Small intestine (tissue), 7 donors: ENCODE measurements around the gene KRTAP10-10. TPM values are rescaled to one million over a fixed set of nuclear protein-coding genes. Genes with fewer than 3 reads are reported as not detected.
A peak's percentile ranks its signal among the peaks of the same experiment; 100 is the strongest.
"Not testable (repeated sequence)": the region's sequence is repeated elsewhere in the genome, so short reads cannot be mapped to it uniquely, and the experiment has no call there.

Experiments used
- DNase-seq, 2 donors: peaks; one replicate each; pipeline versions ENCODE4 v3.0.0 to v3.0.0-alpha.2; 2013
- FAIRE-seq: peaks from 2 replicates; lab custom pipeline; 2012; peaks lifted over from hg19 to GRCh38; lab: Jason Lieb, UNC
- H3K27ac ChIP-seq, 3 donors: one replicate each; pipeline ENCODE4 v1.5.1; 2013; ENCODE audit warnings: low read length in 2 of 3, mild to moderate bottlenecking in 2 of 3, control low read depth in 1 of 3, inconsistent platforms in 1 of 3, low read depth in 1 of 3, moderate library complexity in 1 of 3
- H3K27me3 ChIP-seq, 3 donors: one replicate each; pipeline ENCODE4 v1.6.1; 2013; ENCODE audit warnings: low read length in 3 of 3, inconsistent platforms in 1 of 3; ENCODE audit not compliant: control insufficient read depth in 3 of 3, insufficient read depth in 3 of 3
- H3K36me3 ChIP-seq, 3 donors: one replicate each; pipeline ENCODE4 v1.6.1; 2013; ENCODE audit warnings: low read length in 3 of 3, inconsistent platforms in 1 of 3, low read depth in 1 of 3, mild to moderate bottlenecking in 1 of 3, moderate library complexity in 1 of 3; ENCODE audit not compliant: control insufficient read depth in 3 of 3, insufficient read depth in 2 of 3
- H3K4me1 ChIP-seq, 3 donors: one replicate each; pipeline ENCODE4 v1.6.1; 2013; ENCODE audit warnings: low read length in 2 of 3, inconsistent platforms in 1 of 3, low read depth in 1 of 3, mild to moderate bottlenecking in 1 of 3, moderate library complexity in 1 of 3; ENCODE audit not compliant: control insufficient read depth in 3 of 3, insufficient read depth in 2 of 3
- H3K4me3 ChIP-seq, 3 donors: one replicate each; pipeline ENCODE4 v1.5.1; 2013; ENCODE audit warnings: low read length in 3 of 3, control low read depth in 1 of 3, inconsistent platforms in 1 of 3, low read depth in 1 of 3, mild to moderate bottlenecking in 1 of 3, moderate library complexity in 1 of 3
- H3K9me3 ChIP-seq, 2 donors: one replicate each; pipeline ENCODE4 v1.6.1; 2013; ENCODE audit warnings: low read depth in 1 of 2, low read length in 1 of 2; ENCODE audit not compliant: control insufficient read depth in 2 of 2, insufficient read depth in 1 of 2
- WGBS, 3 donors: extraction: QIAGEN DNeasy Blood & Tissue Kit; methylation state at CpG; one replicate each; pipeline ENCODE4 v1.1.7; 2013; 5-methylcytosine and 5-hydroxymethylcytosine counted together
- polyA plus RNA-seq, 4 donors: library from polyadenylated mRNA; stranded (reverse) in 3 of 4; unstranded in 1 of 4; fragments of 200-250 nt in 3 of 4; fragments of 120-200 nt in 1 of 4; gene quantifications; one replicate each; pipeline versions ENCODE4 v1.2.1 to v1.2.3, GENCODE V29; 2013
- donor health status: healthy with polysubstance abuse.
- donor health status: control.
- donor health status: control.
- donor health status: Bipolar disorder and iron deficiency.
- donor health status: healthy.

Gene KRTAP10-10
- polyA plus RNA-seq, 4 donors, result not detected

DNA sequence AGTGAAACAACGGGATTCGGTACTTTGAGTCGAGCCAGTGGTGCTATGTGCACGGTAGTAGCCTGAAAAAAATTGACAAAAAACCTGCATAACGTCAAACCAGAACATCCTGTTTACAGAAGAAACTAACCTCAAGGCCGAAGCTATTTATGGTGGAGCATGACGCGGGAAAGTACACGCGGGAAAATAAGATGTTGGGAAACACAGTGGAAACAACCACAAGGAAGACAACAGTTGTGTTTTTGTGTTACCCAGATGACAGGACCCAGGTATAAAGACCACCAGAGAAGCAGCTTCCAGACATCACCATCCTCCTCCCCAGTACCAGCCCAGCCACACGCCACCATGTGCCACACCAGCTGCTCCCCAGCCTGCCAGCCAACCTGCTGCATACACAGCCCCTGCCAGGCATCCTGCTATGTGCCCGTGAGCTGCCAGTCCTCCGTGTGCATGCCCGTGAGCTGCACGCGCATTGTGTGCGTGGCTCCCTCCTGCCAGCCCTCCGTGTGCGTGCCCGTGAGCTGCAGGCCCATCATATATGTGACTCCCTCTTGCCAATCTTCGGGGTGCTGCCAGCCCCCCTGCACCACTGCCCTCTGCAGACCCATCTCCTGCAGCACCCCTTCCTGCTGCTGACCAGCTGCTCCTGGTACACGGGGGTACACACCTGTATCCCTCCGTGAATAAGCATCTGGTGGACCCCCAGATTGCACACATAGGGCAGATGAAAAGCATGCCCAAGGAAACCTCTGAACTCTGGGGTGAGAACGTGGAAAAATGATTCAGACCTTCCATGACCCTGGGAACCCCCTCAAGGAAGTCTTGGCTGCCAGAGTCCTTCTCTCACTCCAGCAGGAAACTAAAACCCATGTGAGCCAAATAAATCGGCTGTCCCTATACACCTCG, 20.7 kb downstream of the KRTAP10-10 start, which contains the start of gene KRTAP12-3:
KRTAP12-3 (plus strand) TSS at position 298 of the 906 bp plus-strand sequence; CDS start at position 346, 48 bp downstream.
- Histone ChIP-seq H3K36me3 (no peaks in the 10 kb centered on the region), H3K4me3 (no peak within 1 kb of the TSS), H3K27me3 (no peaks in the 10 kb centered on the region), H3K27ac (peak within 1 kb of the TSS in 2 of 3 donors; percentile 68 to 83), H3K9me3 (peaks cover 1 to 11% of the 10 kb centered on the region in 2 donors), H3K4me1 (peaks cover 0 to 3% (median 0%) of the 10 kb centered on the region in 3 donors)
- peak in 1 of 2 donors; percentile 52 for DNase-seq
- no peak for FAIRE-seq
- 70 to 75% (median 71%) methylated on average over 26 of the region's 26 CpGs for WGBS, 3 donors

DNA sequence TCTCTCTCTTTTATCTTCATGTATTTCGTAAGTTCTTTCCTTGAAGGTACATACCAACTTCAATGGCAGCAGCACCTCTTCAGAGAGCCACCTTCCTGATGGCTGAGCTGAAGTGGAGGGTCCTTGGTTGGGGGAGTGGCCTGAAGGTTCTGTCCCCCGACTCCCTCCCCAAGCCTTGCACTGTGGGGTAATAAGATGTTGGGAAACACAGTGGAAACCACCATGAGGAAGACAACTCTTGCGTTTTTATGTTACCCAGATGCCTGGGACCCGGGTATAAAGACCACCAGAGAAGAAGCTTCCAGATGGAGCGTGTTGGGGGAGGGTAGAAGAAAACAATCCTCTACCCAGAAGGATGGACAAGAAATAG, 21.4 kb downstream of the KRTAP10-10 start:
- H3K4me1 ChIP-seq, result peaks cover 0 to 3% (median 0%) of the 10 kb centered on the region in 3 donors
- no peaks in the 10 kb centered on the region for H3K36me3 ChIP-seq
- H3K4me3 ChIP-seq, result no peak overlapping the region
- H3K27ac ChIP-seq, result peak overlapping the region in 1 of 3 donors; percentile 83
- H3K27me3 ChIP-seq, result no peaks in the 10 kb centered on the region
- FAIRE-seq, result no peak
- 77 to 79% (median 79%) methylated on average over 5 of the region's 5 CpGs for WGBS, 3 donors
- H3K9me3 ChIP-seq, result peaks cover 1 to 8% of the 10 kb centered on the region in 2 donors
- no peak for DNase-seq

DNA sequence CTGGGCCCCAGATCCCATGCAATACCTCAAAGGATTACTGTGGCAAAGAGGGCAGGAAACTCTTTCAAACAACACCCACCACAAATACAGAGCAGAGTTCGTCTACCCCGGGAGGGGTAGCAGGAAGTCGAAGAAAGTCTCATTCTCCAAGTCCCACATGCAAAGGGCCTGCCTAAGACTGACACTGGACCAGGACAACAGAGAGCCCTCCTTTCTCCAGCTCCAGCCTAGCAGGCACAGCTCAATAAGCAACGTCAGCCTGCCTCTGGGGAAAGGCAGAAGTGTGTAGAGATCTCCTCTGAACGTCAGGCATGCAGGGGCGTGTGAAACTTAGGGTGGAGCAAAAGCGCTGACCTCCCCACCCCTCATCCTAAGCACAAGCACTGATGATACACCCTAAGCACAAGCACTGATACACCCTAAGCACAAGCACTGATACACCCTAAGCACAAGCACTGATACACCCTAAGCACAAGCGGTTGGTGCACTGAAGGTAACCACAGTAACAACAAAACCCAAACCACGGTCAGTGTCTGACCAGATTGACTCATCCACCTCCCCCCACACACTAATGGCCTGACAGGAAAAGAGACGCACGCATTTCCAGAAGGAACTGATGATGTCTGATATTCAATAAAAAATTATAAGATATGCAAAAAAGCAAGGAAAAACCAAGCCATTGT, 21.9 kb downstream of the KRTAP10-10 start:
- H3K9me3 ChIP-seq, result peaks cover 1 to 8% of the 10 kb centered on the region in 2 donors
- no peak for FAIRE-seq
- no peaks in the 10 kb centered on the region for H3K27me3 ChIP-seq
- DNase-seq, result peak in 1 of 2 donors; percentile 26
- peaks cover 0 to 3% (median 0%) of the 10 kb centered on the region in 3 donors for H3K4me1 ChIP-seq
- H3K4me3 ChIP-seq, result no peak overlapping the region
- H3K27ac ChIP-seq, result peak overlapping the region in 1 of 3 donors; percentile 83
- no peaks in the 10 kb centered on the region for H3K36me3 ChIP-seq
- 24 to 54% (median 34%) methylated on average over 11 of the region's 11 CpGs for WGBS, 3 donors

DNA sequence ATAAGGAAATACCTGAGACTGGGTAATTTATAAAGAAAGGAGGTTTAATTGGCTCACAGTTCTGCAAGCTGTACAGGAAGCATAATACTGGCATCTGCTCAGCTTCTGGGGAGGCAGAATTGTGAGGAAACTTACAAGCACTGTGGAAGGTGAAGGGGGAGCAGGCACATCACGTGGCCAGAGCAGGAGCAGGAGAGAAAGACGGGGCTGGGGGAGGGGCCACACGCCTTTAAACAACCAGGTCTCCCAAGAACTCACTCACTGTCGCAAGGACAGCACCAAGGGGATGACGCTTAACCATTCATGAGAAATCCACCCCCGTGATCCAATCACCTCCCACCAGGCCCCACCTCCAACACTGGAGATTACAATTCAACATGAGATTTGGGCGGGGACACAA, 24.4 kb downstream of the KRTAP10-10 start:
- H3K4me1 ChIP-seq, H3K27me3 ChIP-seq, DNase-seq, H3K4me3 ChIP-seq, H3K36me3 ChIP-seq, H3K27ac ChIP-seq, FAIRE-seq, H3K9me3 ChIP-seq: not testable (repeated sequence)
- WGBS, 3 donors, result 47 to 73% (median 55%) methylated on average over 7 of the region's 7 CpGs

DNA sequence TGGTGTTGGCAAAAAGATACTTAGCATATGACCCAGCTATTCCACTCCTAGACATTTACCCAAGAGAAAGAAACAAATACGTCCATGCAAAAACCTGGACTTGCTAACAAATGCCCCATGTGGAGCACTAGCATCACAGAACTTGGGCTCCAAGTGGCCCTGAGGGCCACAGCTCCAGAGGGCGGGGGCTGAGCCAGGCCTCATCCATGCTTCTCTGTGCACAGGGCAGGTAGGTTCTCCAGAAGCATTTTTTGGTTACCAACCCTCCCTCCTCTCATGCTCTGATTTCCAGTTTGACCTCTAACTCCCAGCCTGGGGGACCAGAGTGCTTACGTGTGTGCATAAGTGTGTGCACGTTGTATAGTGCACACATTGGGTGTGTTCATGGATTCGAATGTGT, 27.5 kb downstream of the KRTAP10-10 start:
- H3K9me3 ChIP-seq, result peaks cover 0 to 4% of the 10 kb centered on the region in 2 donors
- no peaks in the 10 kb centered on the region for H3K36me3 ChIP-seq
- DNase-seq (no peak), FAIRE-seq (no peak)
- no peak overlapping the region for H3K4me3 ChIP-seq
- H3K27ac ChIP-seq, result no peak overlapping the region
- H3K27me3 ChIP-seq, result peaks cover 0 to 4% (median 0%) of the 10 kb centered on the region in 3 donors
- 82 to 86% (median 83%) methylated on average over 5 of the region's 5 CpGs for WGBS, 3 donors
- H3K4me1 ChIP-seq, result no peaks in the 10 kb centered on the region

DNA sequence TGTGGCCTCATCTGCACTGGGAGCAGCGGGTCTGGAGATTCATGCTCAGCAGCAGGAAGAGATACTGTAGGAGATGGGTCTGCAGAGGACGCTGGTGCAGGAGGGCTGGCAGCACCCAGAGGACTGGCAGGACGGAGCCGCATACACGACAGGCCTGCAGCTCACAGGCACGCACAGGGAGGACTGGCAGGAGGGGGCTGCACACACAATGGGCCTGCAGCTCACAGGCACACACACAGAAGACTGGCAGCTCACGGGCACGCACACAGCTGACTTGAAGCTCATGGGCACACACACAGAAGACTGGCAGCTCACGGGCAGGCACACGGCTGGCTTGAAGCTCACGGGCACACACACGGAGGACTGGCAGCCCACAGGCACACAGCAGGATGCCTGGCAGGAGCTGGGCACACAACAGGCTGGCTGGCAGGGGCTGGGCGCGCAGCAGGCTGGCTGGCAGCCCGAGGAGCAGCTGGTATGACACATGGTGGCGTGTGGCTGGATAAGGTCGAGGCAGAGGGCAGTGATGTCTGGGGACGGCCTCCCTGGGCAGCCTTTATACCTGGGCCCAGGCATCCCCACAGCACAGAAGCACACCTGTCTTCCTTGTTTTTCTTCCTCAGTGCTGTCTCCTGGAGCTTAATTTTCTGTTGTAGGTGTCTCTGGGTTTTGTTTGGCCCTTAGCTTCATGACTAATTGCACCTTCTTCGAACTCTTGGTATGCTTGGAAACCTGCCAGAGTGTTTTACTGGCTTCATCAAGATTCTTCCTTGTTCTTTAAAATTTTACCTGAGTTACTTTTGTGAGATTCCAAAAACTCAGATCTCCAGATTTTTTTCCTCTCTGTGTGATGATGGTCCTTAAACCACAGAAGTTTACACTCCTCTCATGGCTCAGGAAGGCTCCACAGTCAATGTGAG, 29.5 kb downstream of the KRTAP10-10 start, which contains the start of gene KRTAP12-2:
KRTAP12-2 (minus strand) TSS at position 527 of the 920 bp plus-strand sequence; CDS start at position 486, 41 bp downstream.
- no peak within 1 kb of the TSS for H3K27ac ChIP-seq
- H3K4me1 ChIP-seq, result no peaks in the 10 kb centered on the region
- 38 to 70% (median 47%) methylated on average over 18 to 19 of the region's 19 CpGs for WGBS, 3 donors
- H3K36me3 ChIP-seq, result no peaks in the 10 kb centered on the region
- no peak for DNase-seq
- FAIRE-seq, result no peak
- H3K27me3 ChIP-seq, result peaks cover 0 to 4% (median 0%) of the 10 kb centered on the region in 3 donors
- peaks cover 0 to 17% of the 10 kb centered on the region in 2 donors for H3K9me3 ChIP-seq
- no peak within 1 kb of the TSS for H3K4me3 ChIP-seq

DNA sequence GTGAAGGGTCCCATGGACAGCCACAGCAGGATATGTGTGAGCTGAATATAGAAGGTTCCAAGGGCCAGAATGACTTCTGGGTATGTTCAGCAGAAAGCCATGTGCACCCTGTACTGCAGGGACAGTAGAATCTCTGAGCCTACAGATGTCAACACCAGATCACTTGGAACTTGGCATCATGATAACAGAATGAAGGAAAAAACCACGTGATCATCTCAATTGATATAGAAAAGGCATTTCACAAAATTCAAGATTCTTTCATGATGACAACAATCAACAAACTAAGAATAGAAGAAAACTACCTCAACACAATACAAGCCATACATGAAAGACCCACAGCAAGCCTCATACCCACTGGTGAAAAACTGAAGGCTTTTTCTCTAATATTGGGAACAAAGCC, 30.5 kb downstream of the KRTAP10-10 start:
- H3K27me3 ChIP-seq, result peaks cover 0 to 4% (median 0%) of the 10 kb centered on the region in 3 donors
- H3K27ac ChIP-seq, result no peak overlapping the region
- H3K9me3 ChIP-seq, result peaks cover 0 to 23% of the 10 kb centered on the region in 2 donors
- no peak overlapping the region for H3K4me3 ChIP-seq
- H3K36me3 ChIP-seq, result no peaks in the 10 kb centered on the region
- no peak for DNase-seq
- FAIRE-seq, result no peak
- 43 to 70% (median 69%) methylated on average over 1 of the region's 1 CpG for WGBS, 3 donors
- no peaks in the 10 kb centered on the region for H3K4me1 ChIP-seq
